SK-N-SH (cell line): ENCODE data around the gene ACKR3. TPM values are rescaled to one million over a fixed set of nuclear protein-coding genes. Genes with fewer than 3 reads are reported as not detected.

ENCODE experiments used
- CTCF ChIA-PET: fragments of 300-600, 350-600 bp; formaldehyde crosslinking; extraction: SDS; loops from one replicate; lab custom pipeline; 2021; lab: Yijun Ruan, JAX
- POLR2A ChIA-PET: fragments of 350-600 bp; sonication (Branson Sonifier 250); formaldehyde crosslinking; extraction: SDS; loops from one replicate; lab custom pipeline; 2020; ENCODE audit warnings: antibody characterized with exemption, inconsistent platforms; lab: Yijun Ruan, JAX
- DNase-seq: peaks from one replicate; pipeline ENCODE4 v3.0.0; 2012
- H2AFZ ChIP-seq: fragments of 200-600 bp; sonication (generic); 2 replicates; pipeline ENCODE4 v1.8.1; 2016; ENCODE audit warnings: antibody characterized with exemption, mild to moderate bottlenecking, low read depth
- H3F3A ChIP-seq: fragments of 200-600 bp; sonication (generic); replicated peaks from 2 replicates; pipeline ENCODE3; 2016; ENCODE audit warnings: antibody characterized with exemption, mild to moderate bottlenecking; ENCODE audit not compliant: insufficient read depth
- H3K27ac ChIP-seq, 2 experiments: fragments of 200-500 bp in 1 of 2; fragments of 200-600 bp in 1 of 2; sonication (Bioruptor generic) in 1 of 2; sonication (generic), shearing (Covaris generic) in 1 of 2; 2 replicates each; pipeline versions ENCODE4 v1.5.1 to v1.6.1; 2014 to 2016; ENCODE audit warnings: low read depth in 2 of 2, inconsistent platforms in 1 of 2, low read length in 1 of 2, mild to moderate bottlenecking in 1 of 2, mixed read lengths in 1 of 2
- H3K27me3 ChIP-seq: fragments of 200-600 bp; sonication (generic), shearing (Covaris generic); 2 replicates; pipeline ENCODE4 v1.6.1; 2016; ENCODE audit warnings: mixed run types; ENCODE audit not compliant: insufficient read depth
- H3K36me3 ChIP-seq, 2 experiments: fragments of 200-500 bp in 1 of 2; fragments of 200-600 bp in 1 of 2; sonication (Bioruptor generic) in 1 of 2; sonication (generic) in 1 of 2; replicated peaks in 1 of 2; 2 replicates each; pipeline versions ENCODE3 to v1.5.1; 2014 to 2016; ENCODE audit warnings: low read length in 1 of 2, mild to moderate bottlenecking in 1 of 2; ENCODE audit not compliant: insufficient read depth in 2 of 2, control insufficient read depth in 1 of 2
- H3K4me1 ChIP-seq, 2 experiments: fragments of 200-500 bp in 1 of 2; fragments of 200-600 bp in 1 of 2; sonication (Bioruptor generic) in 1 of 2; sonication (generic), shearing (Covaris generic) in 1 of 2; 2 replicates each; pipeline versions ENCODE4 v1.5.1 to v1.6.1; 2014 to 2016; ENCODE audit warnings: low read depth in 1 of 2, low read length in 1 of 2, mixed run types in 1 of 2; ENCODE audit not compliant: insufficient read depth in 2 of 2, control insufficient read depth in 1 of 2
- H3K4me2 ChIP-seq: fragments of 200-600 bp; sonication (generic), shearing (Covaris generic); 2 replicates; pipeline ENCODE4 v1.6.1; 2017; ENCODE audit warnings: mixed run types
- H3K4me3 ChIP-seq, 2 experiments: fragments of 200-500 bp in 1 of 2; fragments of 200-600 bp in 1 of 2; sonication (Bioruptor generic) in 1 of 2; sonication (generic), shearing (Covaris generic) in 1 of 2; 2 replicates each; pipeline versions ENCODE4 v1.5.1 to v1.8.1; 2014 to 2016; ENCODE audit warnings: low read depth in 2 of 2, inconsistent platforms in 1 of 2, low read length in 1 of 2, mild to moderate bottlenecking in 1 of 2, mixed read lengths in 1 of 2, moderate library complexity in 1 of 2
- H3K79me2 ChIP-seq: fragments of 200-600 bp; sonication (generic); 2 replicates; pipeline ENCODE4 v1.8.1; 2017; ENCODE audit warnings: mild to moderate bottlenecking; ENCODE audit not compliant: insufficient read depth
- H3K9ac ChIP-seq: fragments of 200-600 bp; sonication (generic); 2 replicates; pipeline ENCODE4 v1.6.1; 2017; ENCODE audit warnings: mixed run types
- H3K9me2 ChIP-seq: fragments of 200-600 bp; sonication (generic); 2 replicates; pipeline ENCODE4 v1.6.1; 2017; ENCODE audit warnings: mixed run types
- H3K9me3 ChIP-seq: fragments of 200-600 bp; sonication (generic); 2 replicates; pipeline ENCODE4 v1.6.1; 2017; ENCODE audit warnings: mixed run types, mild to moderate bottlenecking, moderate library complexity
- H4K20me1 ChIP-seq: fragments of 200-600 bp; sonication (generic); 2 replicates; pipeline ENCODE4 v1.6.1; 2017; ENCODE audit warnings: mild to moderate bottlenecking, mixed run types; ENCODE audit not compliant: insufficient read depth
- EZH2phosphoT487 ChIP-seq: fragments of 200-600 bp; sonication (generic); IDR thresholded peaks from 2 replicates; pipeline ENCODE4 v1.6.1; 2017; ENCODE audit warnings: low read depth, mixed run types, mild to moderate bottlenecking, antibody characterized with exemption, moderate library complexity, borderline replicate concordance
- FOSL2 ChIP-seq: IDR thresholded peaks from 2 replicates; pipeline ENCODE4 v1.4.0; 2012; ENCODE audit warnings: low read depth, mild to moderate bottlenecking, moderate library complexity, borderline replicate concordance
- FOXJ3 ChIP-seq: sonication (generic); formaldehyde crosslinking; IDR thresholded peaks from 2 replicates; pipeline ENCODE4 v1.5.1; 2020; ENCODE audit warnings: mild to moderate bottlenecking, missing genetic modification reagents
- GATA2 ChIP-seq: sonication (generic); formaldehyde crosslinking; IDR thresholded peaks from 2 replicates; pipeline ENCODE4 v1.5.0; 2020; ENCODE audit warnings: mild to moderate bottlenecking, missing genetic modification reagents
- IRF3 ChIP-seq: fragments of 150-350 bp; IDR thresholded peaks from 2 replicates; pipeline ENCODE4 v1.6.1; 2016; ENCODE audit warnings: mild to moderate bottlenecking, low read depth, low read length
- JUND ChIP-seq: IDR thresholded peaks from 2 replicates; pipeline ENCODE4 v1.4.0; 2012
- MAX ChIP-seq: IDR thresholded peaks from 2 replicates; pipeline ENCODE4 v1.4.0; 2012; ENCODE audit warnings: low read depth
- MEF2A ChIP-seq: IDR thresholded peaks from 2 replicates; pipeline ENCODE4 v1.4.0; 2012; ENCODE audit warnings: low read depth, borderline replicate concordance
- NRF1 ChIP-seq: IDR thresholded peaks from 2 replicates; pipeline ENCODE4 v1.6.1; 2012; ENCODE audit warnings: low read depth, mild to moderate bottlenecking, low read length
- PBX3 ChIP-seq: IDR thresholded peaks from 2 replicates; pipeline ENCODE4; 2012
- POLR2AphosphoS5 ChIP-seq: IDR thresholded peaks from 2 replicates; pipeline ENCODE4 v1.6.1; 2012; ENCODE audit warnings: low read depth, low read length
- RFX5 ChIP-seq: IDR thresholded peaks from 2 replicates; pipeline ENCODE4 v1.6.1; 2012; ENCODE audit warnings: mild to moderate bottlenecking, improper control_type of control experiment, low read length
- RXRA ChIP-seq: IDR thresholded peaks from 2 replicates; pipeline ENCODE4 v1.4.0; 2012; ENCODE audit warnings: low read depth, mild to moderate bottlenecking, borderline replicate concordance
- SIN3A ChIP-seq: IDR thresholded peaks from 2 replicates; pipeline ENCODE4 v1.6.1; 2012; ENCODE audit warnings: low read depth, mild to moderate bottlenecking, low read length, moderate library complexity, borderline replicate concordance
- TAF1 ChIP-seq: IDR thresholded peaks from 2 replicates; pipeline ENCODE4 v1.6.1; 2012; ENCODE audit warnings: low read depth, mild to moderate bottlenecking, low read length, moderate library complexity, borderline replicate concordance
- ZBTB33 ChIP-seq: IDR thresholded peaks from 2 replicates; pipeline ENCODE4 v1.4.0; 2012; ENCODE audit warnings: low read depth, borderline replicate concordance
- WGBS: methylation state at CpG from one replicate; pipeline ENCODE4 v1.1.6; 2017; ENCODE audit warnings: low lambda C conversion rate; 5-methylcytosine and 5-hydroxymethylcytosine counted together
- polyA plus RNA-seq, 3 experiments: library from polyadenylated mRNA; depleted of rRNA; stranded (reverse); fragments of >200 nt; gene quantifications; 2 replicates each; pipeline ENCODE4 v1.2.3, GENCODE V29; 2012

Gene ACKR3
- polyA plus RNA-seq, 1 of the 3 experiments (the other 2 are of a cell fraction): not detected

GRCh38 chr2:236531996-236532395, 37.6 kb upstream of the ACKR3 start:
- no peaks in the 10 kb centered on the region for H3K79me2 ChIP-seq
- no peak overlapping the region for H3K27ac ChIP-seq
- no peak overlapping the region for H3K9ac ChIP-seq
- no peaks in the 10 kb centered on the region; the same call in 1 of the 2 replicates for H3K27me3 ChIP-seq
- no peaks in the 10 kb centered on the region for H3K4me1 ChIP-seq
- no peaks in the 10 kb centered on the region for H3F3A ChIP-seq
- no peak overlapping the region for H3K4me2 ChIP-seq
- no peaks in the 10 kb centered on the region for H4K20me1 ChIP-seq
- no peaks in the 10 kb centered on the region for H3K36me3 ChIP-seq
- H3K9me2 ChIP-seq: no peaks in the 10 kb centered on the region
- CTCF ChIA-PET: no interaction called here
- TF ChIP-seq NRF1 (no peak), JUND (no peak), PBX3 (no peak), ZBTB33 (no peak), MEF2A (no peak), RFX5 (no peak), RXRA (no peak), TAF1 (no peak), IRF3 (no peak), GATA2 (CRISPR knock-in tag) (no peak), FOSL2 (no peak), FOXJ3 (CRISPR knock-in tag) (no peak), MAX (no peak), POLR2AphosphoS5 (no peak), EZH2phosphoT487 (no peak), SIN3A (no peak)
- 20% methylated on average over 1 of the region's 1 CpG for WGBS
- no peak overlapping the region for H2AFZ ChIP-seq
- no peak for DNase-seq
- POLR2A ChIA-PET: no interaction called here
- H3K4me3 ChIP-seq: no peak overlapping the region
- H3K9me3 ChIP-seq: no peaks in the 10 kb centered on the region
